SK-N-SH (cell line): ENCODE data around the gene GPR55. TPM values are rescaled to one million over a fixed set of nuclear protein-coding genes. Genes with fewer than 3 reads are reported as not detected.

Experiments used
- CTCF ChIA-PET: fragments of 300-600, 350-600 bp; formaldehyde crosslinking; extraction: SDS; loops from one replicate; lab custom pipeline; 2021; lab: Yijun Ruan, JAX
- POLR2A ChIA-PET: fragments of 350-600 bp; sonication (Branson Sonifier 250); formaldehyde crosslinking; extraction: SDS; loops from one replicate; lab custom pipeline; 2020; ENCODE audit warnings: antibody characterized with exemption, inconsistent platforms; lab: Yijun Ruan, JAX
- DNase-seq: peaks from one replicate; pipeline ENCODE4 v3.0.0; 2012
- H2AFZ ChIP-seq: fragments of 200-600 bp; sonication (generic); 2 replicates; pipeline ENCODE4 v1.8.1; 2016; ENCODE audit warnings: antibody characterized with exemption, mild to moderate bottlenecking, low read depth
- H3F3A ChIP-seq: fragments of 200-600 bp; sonication (generic); replicated peaks from 2 replicates; pipeline ENCODE3; 2016; ENCODE audit warnings: antibody characterized with exemption, mild to moderate bottlenecking; ENCODE audit not compliant: insufficient read depth
- H3K27ac ChIP-seq, 2 experiments: fragments of 200-500 bp in 1 of 2; fragments of 200-600 bp in 1 of 2; sonication (Bioruptor generic) in 1 of 2; sonication (generic), shearing (Covaris generic) in 1 of 2; 2 replicates each; pipeline versions ENCODE4 v1.5.1 to v1.6.1; 2014 to 2016; ENCODE audit warnings: low read depth in 2 of 2, inconsistent platforms in 1 of 2, low read length in 1 of 2, mild to moderate bottlenecking in 1 of 2, mixed read lengths in 1 of 2
- H3K27me3 ChIP-seq: fragments of 200-600 bp; sonication (generic), shearing (Covaris generic); 2 replicates; pipeline ENCODE4 v1.6.1; 2016; ENCODE audit warnings: mixed run types; ENCODE audit not compliant: insufficient read depth
- H3K36me3 ChIP-seq, 2 experiments: fragments of 200-500 bp in 1 of 2; fragments of 200-600 bp in 1 of 2; sonication (Bioruptor generic) in 1 of 2; sonication (generic) in 1 of 2; replicated peaks in 1 of 2; 2 replicates each; pipeline versions ENCODE3 to v1.5.1; 2014 to 2016; ENCODE audit warnings: low read length in 1 of 2, mild to moderate bottlenecking in 1 of 2; ENCODE audit not compliant: insufficient read depth in 2 of 2, control insufficient read depth in 1 of 2
- H3K4me1 ChIP-seq, 2 experiments: fragments of 200-500 bp in 1 of 2; fragments of 200-600 bp in 1 of 2; sonication (Bioruptor generic) in 1 of 2; sonication (generic), shearing (Covaris generic) in 1 of 2; 2 replicates each; pipeline versions ENCODE4 v1.5.1 to v1.6.1; 2014 to 2016; ENCODE audit warnings: low read depth in 1 of 2, low read length in 1 of 2, mixed run types in 1 of 2; ENCODE audit not compliant: insufficient read depth in 2 of 2, control insufficient read depth in 1 of 2
- H3K4me2 ChIP-seq: fragments of 200-600 bp; sonication (generic), shearing (Covaris generic); 2 replicates; pipeline ENCODE4 v1.6.1; 2017; ENCODE audit warnings: mixed run types
- H3K4me3 ChIP-seq, 2 experiments: fragments of 200-500 bp in 1 of 2; fragments of 200-600 bp in 1 of 2; sonication (Bioruptor generic) in 1 of 2; sonication (generic), shearing (Covaris generic) in 1 of 2; 2 replicates each; pipeline versions ENCODE4 v1.5.1 to v1.8.1; 2014 to 2016; ENCODE audit warnings: low read depth in 2 of 2, inconsistent platforms in 1 of 2, low read length in 1 of 2, mild to moderate bottlenecking in 1 of 2, mixed read lengths in 1 of 2, moderate library complexity in 1 of 2
- H3K79me2 ChIP-seq: fragments of 200-600 bp; sonication (generic); 2 replicates; pipeline ENCODE4 v1.8.1; 2017; ENCODE audit warnings: mild to moderate bottlenecking; ENCODE audit not compliant: insufficient read depth
- H3K9ac ChIP-seq: fragments of 200-600 bp; sonication (generic); 2 replicates; pipeline ENCODE4 v1.6.1; 2017; ENCODE audit warnings: mixed run types
- H3K9me2 ChIP-seq: fragments of 200-600 bp; sonication (generic); 2 replicates; pipeline ENCODE4 v1.6.1; 2017; ENCODE audit warnings: mixed run types
- H3K9me3 ChIP-seq: fragments of 200-600 bp; sonication (generic); 2 replicates; pipeline ENCODE4 v1.6.1; 2017; ENCODE audit warnings: mixed run types, mild to moderate bottlenecking, moderate library complexity
- H4K20me1 ChIP-seq: fragments of 200-600 bp; sonication (generic); 2 replicates; pipeline ENCODE4 v1.6.1; 2017; ENCODE audit warnings: mild to moderate bottlenecking, mixed run types; ENCODE audit not compliant: insufficient read depth
- CHD2 ChIP-seq: fragments of 150-350 bp; IDR thresholded peaks from 2 replicates; pipeline ENCODE4 v1.6.1; 2018; ENCODE audit warnings: low read length; ENCODE audit not compliant: partially characterized antibody
- EP300 ChIP-seq, 2 experiments: IDR thresholded peaks; 2 replicates each; pipeline versions ENCODE4 v1.4.0 to v1.6.1; 2012; ENCODE audit warnings: borderline replicate concordance in 1 of 2, low read depth in 1 of 2, low read length in 1 of 2
- EZH2phosphoT487 ChIP-seq: fragments of 200-600 bp; sonication (generic); IDR thresholded peaks from 2 replicates; pipeline ENCODE4 v1.6.1; 2017; ENCODE audit warnings: low read depth, mixed run types, mild to moderate bottlenecking, antibody characterized with exemption, moderate library complexity, borderline replicate concordance
- FOSL2 ChIP-seq: IDR thresholded peaks from 2 replicates; pipeline ENCODE4 v1.4.0; 2012; ENCODE audit warnings: low read depth, mild to moderate bottlenecking, moderate library complexity, borderline replicate concordance
- FOXM1 ChIP-seq: IDR thresholded peaks from 2 replicates; pipeline ENCODE4 v1.4.0; 2012; ENCODE audit warnings: low read depth, mild to moderate bottlenecking
- GABPA ChIP-seq: IDR thresholded peaks from 2 replicates; pipeline ENCODE4 v1.4.0; 2012; ENCODE audit warnings: low read depth, mild to moderate bottlenecking
- JUND ChIP-seq: IDR thresholded peaks from 2 replicates; pipeline ENCODE4 v1.4.0; 2012
- NRF1 ChIP-seq: IDR thresholded peaks from 2 replicates; pipeline ENCODE4 v1.6.1; 2012; ENCODE audit warnings: low read depth, mild to moderate bottlenecking, low read length
- POLR2AphosphoS5 ChIP-seq: IDR thresholded peaks from 2 replicates; pipeline ENCODE4 v1.6.1; 2012; ENCODE audit warnings: low read depth, low read length
- RFX5 ChIP-seq: IDR thresholded peaks from 2 replicates; pipeline ENCODE4 v1.6.1; 2012; ENCODE audit warnings: mild to moderate bottlenecking, improper control_type of control experiment, low read length
- RXRA ChIP-seq: IDR thresholded peaks from 2 replicates; pipeline ENCODE4 v1.4.0; 2012; ENCODE audit warnings: low read depth, mild to moderate bottlenecking, borderline replicate concordance
- SIN3A ChIP-seq: IDR thresholded peaks from 2 replicates; pipeline ENCODE4 v1.6.1; 2012; ENCODE audit warnings: low read depth, mild to moderate bottlenecking, low read length, moderate library complexity, borderline replicate concordance
- SMC3 ChIP-seq: IDR thresholded peaks from 2 replicates; pipeline ENCODE4 v1.6.1; 2012; ENCODE audit warnings: low read depth, low read length, improper control_type of control experiment
- YY1 ChIP-seq: IDR thresholded peaks from 2 replicates; pipeline ENCODE4 v1.4.0; 2012; ENCODE audit warnings: low read depth, mild to moderate bottlenecking
- WGBS: methylation state at CpG from one replicate; pipeline ENCODE4 v1.1.6; 2017; ENCODE audit warnings: low lambda C conversion rate; 5-methylcytosine and 5-hydroxymethylcytosine counted together
- polyA plus RNA-seq, 3 experiments: library from polyadenylated mRNA; depleted of rRNA; stranded (reverse); fragments of >200 nt; gene quantifications; 2 replicates each; pipeline ENCODE4 v1.2.3, GENCODE V29; 2012
- TF ChIP-seq, protein P1 (sequence below): fragments of 200-600 bp; sonication (generic); IDR thresholded peaks from 2 replicates; pipeline ENCODE4 v1.6.1; 2017; ENCODE audit warnings: antibody characterized with exemption, mild to moderate bottlenecking, moderate library complexity
- TF ChIP-seq, protein P2 (sequence below): IDR thresholded peaks from 2 replicates; pipeline ENCODE4 v1.6.1; 2012; ENCODE audit warnings: mild to moderate bottlenecking, low read depth, low read length, moderate library complexity
- TF ChIP-seq, protein P3 (sequence below): IDR thresholded peaks from 2 replicates; pipeline ENCODE4 v1.4.0; 2012; ENCODE audit warnings: low read depth, borderline replicate concordance
- TF ChIP-seq, protein P4 (sequence below): IDR thresholded peaks from 2 replicates; pipeline ENCODE4 v1.4.0; 2012; ENCODE audit warnings: low read depth

The GPR55 gene
- polyA plus RNA-seq, 1 of the 3 experiments (the other 2 are of a cell fraction): not detected

DNA sequence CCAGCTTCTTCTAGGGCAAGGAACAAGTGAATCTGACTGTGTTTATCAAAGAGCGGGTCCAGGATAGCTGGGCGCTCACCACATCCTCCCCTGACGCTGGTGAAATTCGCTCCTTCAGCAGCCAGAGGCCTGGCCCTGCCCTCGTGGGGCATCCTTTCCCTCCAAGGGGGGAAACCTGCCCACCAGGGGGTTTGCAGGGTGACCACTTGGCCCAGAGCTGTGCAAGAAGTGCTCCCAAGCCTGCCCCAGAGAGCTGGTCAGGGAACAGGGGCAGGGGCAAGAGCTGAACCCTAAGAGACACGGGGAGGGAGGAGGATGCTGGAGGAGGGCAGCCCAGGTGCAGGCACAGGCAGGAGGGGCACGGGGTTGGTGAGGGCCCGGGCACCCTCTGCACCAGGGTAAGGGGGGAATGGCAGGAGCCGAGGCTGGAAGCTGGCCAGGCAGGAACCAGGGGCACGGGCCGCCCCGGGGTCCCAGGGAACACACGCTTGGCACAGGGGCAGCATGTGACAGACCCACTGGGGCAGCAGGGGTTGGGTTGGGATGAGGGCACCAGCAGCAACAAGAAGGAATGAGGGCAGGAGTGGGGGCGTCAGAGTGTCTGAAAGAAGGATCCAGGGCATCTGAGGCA, 2.8 kb upstream of the GPR55 start:
- Histone ChIP-seq H4K20me1 (no peaks in the 10 kb centered on the region), H3K79me2 (no peaks in the 10 kb centered on the region), H3K4me3 (no peak overlapping the region), H3K9me2 (no peaks in the 10 kb centered on the region), H3K27ac (no peak overlapping the region), H3K27me3 (peaks cover 3% of the 10 kb centered on the region), H3K4me2 (no peak overlapping the region), H3K36me3 (no peaks in the 10 kb centered on the region), H3K4me1 (no peaks in the 10 kb centered on the region; a peak in 1 of 4 replicates), H3F3A (no peaks in the 10 kb centered on the region), H3K9ac (no peak overlapping the region), H3K9me3 (no peaks in the 10 kb centered on the region), H2AFZ (no peak overlapping the region)
- 55% methylated on average over 10 of the region's 14 CpGs for WGBS
- no peak for TF ChIP-seq RFX5
- no peak for TF ChIP-seq CHD2
- TF ChIP-seq NRF1: no peak
- TF ChIP-seq SMC3: no peak
- no peak for TF ChIP-seq JUND
- TF ChIP-seq, protein P1, sequence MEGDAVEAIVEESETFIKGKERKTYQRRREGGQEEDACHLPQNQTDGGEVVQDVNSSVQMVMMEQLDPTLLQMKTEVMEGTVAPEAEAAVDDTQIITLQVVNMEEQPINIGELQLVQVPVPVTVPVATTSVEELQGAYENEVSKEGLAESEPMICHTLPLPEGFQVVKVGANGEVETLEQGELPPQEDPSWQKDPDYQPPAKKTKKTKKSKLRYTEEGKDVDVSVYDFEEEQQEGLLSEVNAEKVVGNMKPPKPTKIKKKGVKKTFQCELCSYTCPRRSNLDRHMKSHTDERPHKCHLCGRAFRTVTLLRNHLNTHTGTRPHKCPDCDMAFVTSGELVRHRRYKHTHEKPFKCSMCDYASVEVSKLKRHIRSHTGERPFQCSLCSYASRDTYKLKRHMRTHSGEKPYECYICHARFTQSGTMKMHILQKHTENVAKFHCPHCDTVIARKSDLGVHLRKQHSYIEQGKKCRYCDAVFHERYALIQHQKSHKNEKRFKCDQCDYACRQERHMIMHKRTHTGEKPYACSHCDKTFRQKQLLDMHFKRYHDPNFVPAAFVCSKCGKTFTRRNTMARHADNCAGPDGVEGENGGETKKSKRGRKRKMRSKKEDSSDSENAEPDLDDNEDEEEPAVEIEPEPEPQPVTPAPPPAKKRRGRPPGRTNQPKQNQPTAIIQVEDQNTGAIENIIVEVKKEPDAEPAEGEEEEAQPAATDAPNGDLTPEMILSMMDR: no peak
- TF ChIP-seq POLR2AphosphoS5: no peak
- TF ChIP-seq EP300 (IDR thresholded peaks at IDR 0.05; ENCODE audit: borderline replicate concordance in 1 of 2, low read depth in 1 of 2, low read length in 1 of 2): no peak
- no peak for TF ChIP-seq GABPA
- TF ChIP-seq, protein P2, sequence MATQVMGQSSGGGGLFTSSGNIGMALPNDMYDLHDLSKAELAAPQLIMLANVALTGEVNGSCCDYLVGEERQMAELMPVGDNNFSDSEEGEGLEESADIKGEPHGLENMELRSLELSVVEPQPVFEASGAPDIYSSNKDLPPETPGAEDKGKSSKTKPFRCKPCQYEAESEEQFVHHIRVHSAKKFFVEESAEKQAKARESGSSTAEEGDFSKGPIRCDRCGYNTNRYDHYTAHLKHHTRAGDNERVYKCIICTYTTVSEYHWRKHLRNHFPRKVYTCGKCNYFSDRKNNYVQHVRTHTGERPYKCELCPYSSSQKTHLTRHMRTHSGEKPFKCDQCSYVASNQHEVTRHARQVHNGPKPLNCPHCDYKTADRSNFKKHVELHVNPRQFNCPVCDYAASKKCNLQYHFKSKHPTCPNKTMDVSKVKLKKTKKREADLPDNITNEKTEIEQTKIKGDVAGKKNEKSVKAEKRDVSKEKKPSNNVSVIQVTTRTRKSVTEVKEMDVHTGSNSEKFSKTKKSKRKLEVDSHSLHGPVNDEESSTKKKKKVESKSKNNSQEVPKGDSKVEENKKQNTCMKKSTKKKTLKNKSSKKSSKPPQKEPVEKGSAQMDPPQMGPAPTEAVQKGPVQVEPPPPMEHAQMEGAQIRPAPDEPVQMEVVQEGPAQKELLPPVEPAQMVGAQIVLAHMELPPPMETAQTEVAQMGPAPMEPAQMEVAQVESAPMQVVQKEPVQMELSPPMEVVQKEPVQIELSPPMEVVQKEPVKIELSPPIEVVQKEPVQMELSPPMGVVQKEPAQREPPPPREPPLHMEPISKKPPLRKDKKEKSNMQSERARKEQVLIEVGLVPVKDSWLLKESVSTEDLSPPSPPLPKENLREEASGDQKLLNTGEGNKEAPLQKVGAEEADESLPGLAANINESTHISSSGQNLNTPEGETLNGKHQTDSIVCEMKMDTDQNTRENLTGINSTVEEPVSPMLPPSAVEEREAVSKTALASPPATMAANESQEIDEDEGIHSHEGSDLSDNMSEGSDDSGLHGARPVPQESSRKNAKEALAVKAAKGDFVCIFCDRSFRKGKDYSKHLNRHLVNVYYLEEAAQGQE: no peak
- TF ChIP-seq, protein P3, sequence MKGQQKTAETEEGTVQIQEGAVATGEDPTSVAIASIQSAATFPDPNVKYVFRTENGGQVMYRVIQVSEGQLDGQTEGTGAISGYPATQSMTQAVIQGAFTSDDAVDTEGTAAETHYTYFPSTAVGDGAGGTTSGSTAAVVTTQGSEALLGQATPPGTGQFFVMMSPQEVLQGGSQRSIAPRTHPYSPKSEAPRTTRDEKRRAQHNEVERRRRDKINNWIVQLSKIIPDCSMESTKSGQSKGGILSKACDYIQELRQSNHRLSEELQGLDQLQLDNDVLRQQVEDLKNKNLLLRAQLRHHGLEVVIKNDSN: no peak
- TF ChIP-seq FOSL2: no peak
- no peak for TF ChIP-seq FOXM1
- TF ChIP-seq EZH2phosphoT487: no peak
- no peak for TF ChIP-seq RXRA
- no peak for TF ChIP-seq SIN3A
- TF ChIP-seq YY1: no peak
- TF ChIP-seq, protein P4, sequence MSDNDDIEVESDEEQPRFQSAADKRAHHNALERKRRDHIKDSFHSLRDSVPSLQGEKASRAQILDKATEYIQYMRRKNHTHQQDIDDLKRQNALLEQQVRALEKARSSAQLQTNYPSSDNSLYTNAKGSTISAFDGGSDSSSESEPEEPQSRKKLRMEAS: no peak
- no peak for DNase-seq
- ChIA-PET POLR2A (no interaction called here), CTCF (interaction anchor here (0.9 to 1.2 kb wide), 4 partner anchors 14 to 130 kb away, joined by 3 to 7 read pairs (median 4); no protein-coding TSS in a partner anchor)
